ENCODE data around the gene KLHDC4. TPM values are rescaled to one million over a fixed set of nuclear protein-coding genes. Genes with fewer than 3 reads are reported as not detected.
"Not testable (repeated sequence)": the region's sequence is repeated elsewhere in the genome, so short reads cannot be mapped to it uniquely, and the experiment has no call there.

Gene KLHDC4
- polyA plus RNA-seq, result 10 to 100 TPM; 21.5 to 28.1 (median 22.8) TPM

DNA sequence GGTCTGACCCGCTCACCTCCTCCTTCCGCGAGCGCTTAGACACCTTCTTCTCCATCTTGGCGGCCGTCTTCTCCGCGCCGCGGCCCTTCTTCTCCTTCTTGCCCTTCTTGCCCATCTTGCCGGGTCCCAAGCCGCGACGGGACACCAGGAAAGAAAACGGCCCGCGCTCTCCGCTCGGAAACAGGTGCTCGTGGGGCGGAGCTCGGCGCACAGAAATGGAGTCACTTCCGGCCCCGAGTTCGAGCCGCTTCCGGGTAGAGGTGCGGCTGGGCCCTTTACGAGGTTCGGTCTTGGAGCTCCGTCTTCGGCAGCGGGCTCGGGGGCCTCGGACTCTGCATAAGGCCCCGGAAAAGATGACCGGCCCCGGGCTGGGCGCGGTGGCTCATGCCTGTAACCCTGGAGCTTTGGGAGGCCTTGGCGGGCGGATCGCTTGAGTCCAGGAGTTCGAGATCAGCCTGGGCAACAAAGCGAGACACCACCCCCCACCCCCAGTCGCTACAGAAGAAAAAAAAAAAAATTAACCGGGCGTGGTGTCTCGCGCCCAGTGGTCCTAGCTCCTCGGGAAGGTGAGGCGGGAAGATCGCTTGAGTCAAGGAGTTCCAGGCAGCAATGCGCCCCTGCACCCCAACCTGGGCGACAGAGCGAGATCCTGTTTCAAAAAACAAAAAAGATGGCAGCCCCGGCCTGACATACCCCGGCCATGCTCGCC lies at the start of gene KLHDC4:
KLHDC4 (minus strand) TSS at position 211 of the 709 bp plus-strand sequence; CDS start at position 115, 96 bp downstream.
- H3K27ac ChIP-seq (ENCODE audit: low read depth, low read length), result no peak within 1 kb of the TSS
- WGBS, 3 donors, result 0 to 1% (median 0%) methylated on average over 53 to 60 of the region's 60 CpGs

DNA sequence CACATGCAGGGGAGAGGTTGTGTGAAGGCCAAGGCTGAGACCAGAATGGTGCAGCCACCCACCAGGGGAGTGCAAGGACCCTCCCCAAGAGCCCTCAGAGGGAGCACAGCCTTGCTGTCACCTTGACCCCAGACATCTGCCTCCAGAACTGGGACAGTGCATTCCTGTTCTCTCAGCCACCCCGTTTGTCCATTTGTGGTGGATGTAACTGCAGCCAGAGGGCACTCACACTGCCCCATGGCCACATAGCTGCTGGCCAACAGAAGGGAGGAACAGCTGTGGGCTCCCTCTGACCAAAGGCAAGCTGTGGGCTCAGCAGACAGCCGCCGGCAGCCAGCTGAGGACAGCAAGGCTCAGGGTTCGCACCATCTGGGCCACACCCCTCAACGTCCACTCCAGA lies 49.8 kb upstream of the KLHDC4 start:
- 49 to 77% (median 56%) methylated on average over 5 of the region's 5 CpGs for whole genome bisulfite sequencing, 3 donors
- H3K27ac ChIP-seq (ENCODE audit: low read depth, low read length), result no peak overlapping the region

DNA sequence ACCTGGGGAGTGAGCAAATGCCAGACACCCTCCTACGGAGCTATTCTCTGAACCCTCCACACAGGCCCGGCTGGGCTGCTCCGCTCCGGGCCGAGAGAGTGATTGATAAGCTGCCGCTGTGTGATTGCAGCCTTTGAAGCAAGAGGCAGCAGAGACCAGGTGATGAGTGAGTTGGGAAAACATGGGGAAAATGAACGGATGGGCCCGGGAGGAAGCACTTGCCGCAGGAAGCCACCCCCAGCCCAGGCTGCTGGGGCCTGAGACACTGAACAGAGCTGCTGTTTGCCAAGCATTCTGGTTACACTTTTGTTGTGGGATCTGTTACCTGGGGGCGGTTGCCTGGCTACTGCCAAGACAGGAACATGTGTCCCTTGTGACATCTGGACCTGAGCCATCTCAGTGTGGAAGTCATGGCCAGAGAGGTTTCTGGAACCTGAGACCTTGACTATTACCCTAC lies 46.4 kb upstream of the KLHDC4 start:
- WGBS, 3 donors, result 31 to 49% (median 42%) methylated on average over 10 of the region's 10 CpGs

GRCh38 chr16:87811454-87811853 lies 45.7 kb upstream of the KLHDC4 start:
- H3K27ac ChIP-seq (ENCODE audit: low read depth, low read length), result not testable (repeated sequence)
- 64 to 73% (median 71%) methylated on average over 1 of the region's 1 CpG for WGBS, 3 donors

More for the DNA sequence above, 46.4 kb upstream of the KLHDC4 start:
- H3K27ac ChIP-seq (ENCODE audit: low read depth, low read length), result no peak overlapping the region

DNA sequence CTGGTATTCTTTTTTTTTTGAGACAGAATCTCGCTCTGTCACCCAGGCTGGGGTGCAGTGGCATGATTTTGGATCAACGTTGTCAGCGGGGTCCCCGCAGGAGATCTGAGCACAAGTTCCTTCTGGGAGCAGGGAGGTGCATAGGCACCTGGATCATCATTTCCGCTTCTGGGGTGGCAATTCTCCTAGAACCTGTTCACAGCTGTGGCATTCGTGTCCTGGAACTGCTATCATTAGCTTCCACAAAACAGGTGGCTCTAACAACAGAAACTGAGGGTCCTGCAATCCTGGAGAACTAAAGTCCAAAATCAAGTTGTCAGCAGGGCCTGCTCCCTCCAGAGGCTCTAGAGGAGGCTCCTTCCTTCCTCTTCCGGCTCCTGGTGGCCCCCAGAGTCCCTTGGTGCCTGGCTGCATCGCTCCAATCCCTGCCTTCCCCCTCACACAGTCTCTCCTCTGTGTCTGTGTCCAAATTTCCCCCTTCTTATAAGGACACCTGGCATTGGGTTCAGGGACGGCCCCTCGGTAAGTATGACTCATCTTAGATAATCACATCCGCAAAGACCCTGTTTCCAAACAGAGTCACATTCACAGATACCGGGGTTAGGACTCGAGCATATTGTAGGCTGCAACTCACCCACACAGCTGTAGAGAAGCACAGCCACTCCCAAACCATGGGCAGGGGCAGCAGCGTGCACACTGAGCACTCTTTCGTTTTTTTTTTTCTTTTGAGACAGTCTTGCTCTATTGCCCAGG lies 43.5 kb upstream of the KLHDC4 start:
- no peak overlapping the region for H3K27ac ChIP-seq (ENCODE audit: low read depth, low read length)
- 52 to 67% (median 56%) methylated on average over 15 of the region's 15 CpGs for WGBS, 3 donors

DNA sequence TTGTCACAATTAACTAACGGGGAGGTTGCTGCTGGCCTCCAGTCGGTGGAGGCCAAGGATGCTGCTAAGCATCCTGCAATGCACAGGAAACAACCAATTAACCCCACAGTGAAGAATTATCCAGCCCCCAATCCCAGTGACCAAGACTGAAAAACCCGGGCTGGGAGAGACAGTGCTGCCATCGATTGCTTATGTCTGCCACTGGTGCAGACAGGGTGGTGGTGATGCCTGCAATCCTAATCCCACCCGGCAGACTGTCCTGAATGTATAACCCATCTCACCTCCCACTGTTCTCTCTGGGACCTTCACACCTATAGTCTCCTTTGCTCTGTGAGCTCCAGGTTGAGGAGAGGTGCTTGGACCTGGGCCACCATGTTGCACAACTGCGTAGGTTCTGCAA lies 42.3 kb upstream of the KLHDC4 start:
- H3K27ac ChIP-seq (ENCODE audit: low read depth, low read length), result no peak overlapping the region
- 87 to 96% (median 90%) methylated on average over 6 of the region's 6 CpGs for WGBS, 3 donors

DNA sequence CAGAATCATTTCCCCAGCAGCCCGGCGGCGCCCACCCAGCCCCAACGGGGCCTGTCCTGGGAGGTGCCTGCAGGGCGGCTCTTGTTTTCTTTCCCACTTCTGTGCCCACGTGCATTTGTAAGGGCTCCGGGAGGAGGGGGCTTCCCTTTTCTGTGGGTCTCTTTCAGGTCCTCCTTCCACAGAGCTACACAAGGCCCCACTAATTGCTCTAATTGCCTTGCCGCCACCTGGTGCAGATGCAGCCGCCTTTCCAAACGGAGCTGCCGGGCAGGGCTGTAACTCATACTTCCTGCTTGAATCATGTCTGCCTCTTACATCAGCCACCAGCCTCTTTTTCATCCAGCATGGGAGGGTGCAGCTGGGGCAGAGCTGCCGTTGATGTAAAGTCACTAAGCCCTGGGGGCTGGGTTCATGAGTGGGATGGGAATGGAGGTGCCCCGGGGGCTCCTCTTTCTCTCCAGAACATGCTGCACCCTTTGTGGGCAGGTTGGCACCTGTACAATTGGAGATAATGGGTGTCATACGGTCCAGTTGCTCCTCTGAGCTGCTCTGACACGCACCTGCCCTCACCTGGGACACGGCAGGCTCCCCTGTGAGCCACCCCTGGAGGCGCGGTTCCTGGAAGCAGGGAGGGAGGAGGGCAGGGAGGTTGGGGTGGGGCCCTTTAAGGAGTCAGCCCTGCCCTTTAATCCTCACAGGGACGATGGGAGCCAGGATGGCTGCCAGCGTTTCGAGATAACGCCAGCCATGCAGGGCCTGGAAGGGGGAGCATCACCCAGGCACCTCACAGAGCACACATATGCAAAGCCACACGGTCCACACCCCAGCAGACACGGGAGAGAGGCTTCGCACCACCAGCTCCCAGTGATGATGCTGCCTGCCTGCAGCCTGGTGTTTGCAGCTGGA lies 41.1 kb upstream of the KLHDC4 start:
- WGBS, 3 donors, result 18 to 23% (median 21%) methylated on average over 25 of the region's 25 CpGs

GRCh38 chr16:87806261-87806640 lies 40.5 kb upstream of the KLHDC4 start:
- no peak overlapping the region for H3K27ac ChIP-seq (ENCODE audit: low read depth, low read length)
- WGBS, 3 donors, result 40 to 48% (median 47%) methylated on average over 16 of the region's 16 CpGs

More for the DNA sequence above, 41.1 kb upstream of the KLHDC4 start:
- no peak overlapping the region for H3K27ac ChIP-seq (ENCODE audit: low read depth, low read length)

DNA sequence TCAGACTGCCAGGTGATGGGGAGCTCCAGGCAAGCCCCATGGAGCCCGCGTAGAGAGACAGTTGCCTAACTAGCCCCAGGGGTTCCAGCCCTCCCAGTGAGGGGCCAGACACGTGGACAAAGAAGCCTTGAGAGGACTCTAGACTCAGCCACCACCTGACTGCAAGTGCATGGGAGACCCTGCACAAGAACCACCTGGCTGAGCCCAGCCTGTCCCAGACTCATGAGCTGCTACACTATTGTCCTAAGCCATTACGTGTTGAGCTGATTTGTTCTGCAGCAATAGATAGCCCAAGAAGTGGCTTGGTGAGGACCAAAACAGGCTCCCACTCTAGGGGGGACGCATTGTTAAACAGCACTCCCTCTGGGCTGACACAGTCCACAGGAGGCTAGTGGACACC lies 37.6 kb upstream of the KLHDC4 start:
- WGBS, 3 donors, result 84 to 95% (median 85%) methylated on average over 5 of the region's 5 CpGs
- H3K27ac ChIP-seq (ENCODE audit: low read depth, low read length), result no peak overlapping the region

DNA sequence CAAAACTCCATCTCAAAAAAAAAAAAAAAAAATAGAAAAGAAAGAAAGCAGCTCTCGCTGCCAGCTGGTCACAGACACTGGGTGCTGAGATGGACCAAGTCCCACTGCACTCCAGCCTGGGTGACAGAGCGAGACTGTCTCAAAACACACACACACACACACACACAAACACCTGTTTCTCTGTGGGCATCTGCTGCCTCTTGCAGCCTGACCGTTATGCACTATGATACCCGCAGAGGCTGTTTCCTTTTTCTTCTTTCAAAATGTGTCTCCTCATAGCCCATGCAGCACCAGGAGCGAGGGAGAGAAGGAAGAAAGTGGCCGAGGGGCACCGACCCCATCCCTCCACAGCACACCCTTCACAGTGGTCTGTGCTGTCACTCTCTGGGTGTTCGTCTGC lies 36.9 kb upstream of the KLHDC4 start:
- H3K27ac ChIP-seq (ENCODE audit: low read depth, low read length), result no peak overlapping the region
- 63 to 82% (median 67%) methylated on average over 8 of the region's 8 CpGs for WGBS, 3 donors

DNA sequence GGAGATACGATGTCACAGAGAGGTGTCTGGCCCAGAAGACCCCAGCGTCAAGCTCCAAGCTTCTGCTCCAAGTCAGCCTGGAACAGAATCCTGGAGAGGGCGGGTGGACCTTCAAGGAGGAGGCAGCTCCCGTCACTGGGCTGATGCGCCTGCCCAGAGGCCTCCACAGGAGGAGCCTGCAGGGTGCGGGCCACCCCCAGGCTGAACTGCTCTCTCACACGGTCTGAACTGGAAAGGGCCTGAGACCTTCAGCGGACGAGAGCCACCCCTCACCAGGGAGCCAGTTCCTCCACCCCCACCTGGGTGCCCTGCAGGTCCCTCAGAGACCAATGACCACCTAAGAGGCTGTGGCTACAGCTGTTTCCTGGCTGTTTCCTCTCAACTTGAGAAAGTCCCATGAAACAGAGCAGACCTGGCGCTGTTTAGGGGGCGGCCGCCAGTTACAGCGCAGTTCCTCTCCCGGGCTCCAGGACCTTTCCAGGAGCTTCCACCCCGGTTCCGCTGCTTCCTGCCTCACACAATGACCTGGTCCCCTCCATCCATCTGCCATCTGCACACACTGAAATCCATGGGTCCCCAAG lies 36.0 kb upstream of the KLHDC4 start:
- H3K27ac ChIP-seq (ENCODE audit: low read depth, low read length), result no peak overlapping the region
- 62 to 80% (median 68%) methylated on average over 16 of the region's 16 CpGs for WGBS, 3 donors

DNA sequence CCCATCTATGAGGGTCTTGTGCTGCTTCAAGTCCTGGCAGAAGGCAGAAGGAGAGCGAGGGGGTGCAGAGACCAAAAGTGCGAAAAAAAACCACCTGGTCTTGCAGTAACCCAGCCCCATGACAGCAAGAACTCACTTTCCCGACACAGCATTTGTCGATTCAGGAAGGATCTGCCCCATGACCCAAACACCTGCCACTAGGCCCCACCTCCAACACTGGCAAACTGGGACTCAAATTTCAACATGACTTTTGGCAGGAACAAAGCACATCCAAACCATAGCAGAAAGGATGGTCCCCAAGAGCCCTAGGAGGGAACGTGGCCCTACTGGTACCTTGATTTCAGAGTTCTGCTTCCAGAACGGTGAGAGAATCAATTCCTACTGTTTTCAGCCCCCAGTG lies 34.7 kb upstream of the KLHDC4 start:
- H3K27ac ChIP-seq (ENCODE audit: low read depth, low read length), result no peak overlapping the region
- WGBS, 3 donors, result 74 to 84% (median 79%) methylated on average over 6 of the region's 6 CpGs

GRCh38 chr16:87795336-87795735 lies 29.6 kb upstream of the KLHDC4 start:
- WGBS, 3 donors, result 80 to 85% (median 85%) methylated on average over 12 of the region's 12 CpGs
- no peak overlapping the region for H3K27ac ChIP-seq (ENCODE audit: low read depth, low read length)

DNA sequence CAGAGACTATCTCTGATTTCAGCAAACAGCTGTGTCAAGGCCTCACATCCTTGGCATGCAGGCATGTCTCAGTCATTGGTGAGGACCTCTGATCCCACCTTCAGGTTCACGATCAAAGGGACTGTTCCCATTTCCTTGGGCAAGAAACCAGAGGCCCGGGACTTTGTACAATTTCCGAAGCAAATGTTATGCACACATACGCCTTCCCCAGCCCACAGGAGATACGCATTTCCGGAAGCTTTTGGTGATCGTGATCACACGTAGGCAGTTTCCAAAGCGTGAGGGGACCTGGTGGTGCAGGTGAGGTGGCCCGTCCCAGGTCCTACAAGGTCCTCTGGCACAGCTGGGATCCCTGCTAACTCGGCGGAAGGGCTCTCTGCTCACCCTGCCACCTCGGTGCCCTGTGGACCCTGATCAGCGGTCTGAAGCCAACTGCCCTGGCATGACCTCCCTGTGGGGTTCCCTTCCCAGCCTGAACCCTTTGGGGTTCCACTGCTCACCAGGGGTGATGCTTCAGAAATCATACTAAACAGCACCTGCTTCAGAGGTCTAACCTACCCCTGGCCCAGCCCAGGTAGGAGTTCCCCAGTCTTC lies 28.8 kb upstream of the KLHDC4 start:
- 83 to 91% (median 89%) methylated on average over 14 of the region's 14 CpGs for WGBS, 3 donors
- no peak overlapping the region for H3K27ac ChIP-seq (ENCODE audit: low read depth, low read length)

- WGBS, 3 donors, result 69 to 87% (median 85%) methylated on average over 7 of the region's 7 CpGs
- no peak overlapping the region for H3K27ac ChIP-seq (ENCODE audit: low read depth, low read length)
Observed at GRCh38 chr16:87792205-87792565, 26.4 kb upstream of the KLHDC4 start.

GRCh38 chr16:87791295-87792204 lies 25.8 kb upstream of the KLHDC4 start:
- 78 to 84% (median 78%) methylated on average over 28 to 32 of the region's 32 CpGs for WGBS, 3 donors
- no peak overlapping the region for H3K27ac ChIP-seq (ENCODE audit: low read depth, low read length)

Data from adipose tissue (tissue), 3 donors.